HepG2 (cell line): ENCODE measurements around the gene TMEM106B. TPM values are rescaled to one million over a fixed set of nuclear protein-coding genes. Genes with fewer than 3 reads are reported as not detected.

ENCODE experiments used
- ADNP ChIP-seq: sonication (generic); formaldehyde crosslinking; IDR thresholded peaks from 2 replicates; pipeline ENCODE4 v1.4.0; 2020; ENCODE audit warnings: missing genetic modification reagents
- ATF7 ChIP-seq, 2 experiments: fragments of 450-650 bp in 1 of 2; sonication (generic) in 1 of 2; formaldehyde crosslinking in 1 of 2; IDR thresholded peaks; 2 replicates each; pipeline versions ENCODE4 v1.4.0 to v1.6.1; 2016 to 2020; ENCODE audit warnings: antibody characterized with exemption in 1 of 2, mild to moderate bottlenecking in 1 of 2, missing genetic modification reagents in 1 of 2
- EZH2 ChIP-seq: conservative IDR thresholded peaks from 2 replicates; pipeline ENCODE4 v1.6.1; 2012; ENCODE audit warnings: mild to moderate bottlenecking, low read depth, low read length, moderate library complexity
- GATAD2A ChIP-seq: IDR thresholded peaks from 2 replicates; pipeline ENCODE4 v1.6.1; 2016
- HDAC1 ChIP-seq: sonication (generic); formaldehyde crosslinking; IDR thresholded peaks from 2 replicates; pipeline ENCODE4 v1.5.1; 2020; ENCODE audit warnings: mild to moderate bottlenecking, missing genetic modification reagents
- HMGA1 ChIP-seq: sonication (generic); formaldehyde crosslinking; conservative IDR thresholded peaks from 2 replicates; pipeline ENCODE4 v1.4.0; 2020; ENCODE audit warnings: missing genetic modification reagents
- HNF1A ChIP-seq, 2 experiments: sonication (generic) in 1 of 2; formaldehyde crosslinking in 1 of 2; IDR thresholded peaks; 2 replicates each; pipeline versions ENCODE4 v1.4.0 to v1.6.1; 2016 to 2020; ENCODE audit warnings: borderline replicate concordance in 1 of 2, low read depth in 1 of 2, mild to moderate bottlenecking in 1 of 2, missing genetic modification reagents in 1 of 2
- HNRNPK ChIP-seq: fragments of 200-400 bp; formaldehyde crosslinking; IDR thresholded peaks from 2 replicates; pipeline ENCODE4 v1.6.1; 2018; ENCODE audit warnings: low read length, low read depth, moderate library complexity, mild to moderate bottlenecking; ENCODE audit not compliant: poor library complexity, severe bottlenecking
- IRF2 ChIP-seq: IDR thresholded peaks from 2 replicates; pipeline ENCODE4 v1.6.1; 2018; ENCODE audit warnings: missing genetic modification reagents, missing compliant biosample characterization
- MXD1 ChIP-seq: sonication (generic); formaldehyde crosslinking; IDR thresholded peaks from 2 replicates; pipeline ENCODE4 v1.4.0; 2020; ENCODE audit warnings: mild to moderate bottlenecking, missing genetic modification reagents
- PAF1 ChIP-seq: IDR thresholded peaks from 2 replicates; pipeline ENCODE4 v1.6.1; 2016; ENCODE audit warnings: missing genetic modification reagents, missing compliant biosample characterization
- PREB ChIP-seq: sonication (generic); formaldehyde crosslinking; IDR thresholded peaks from 2 replicates; pipeline ENCODE4 v1.4.0; 2020; ENCODE audit warnings: missing genetic modification reagents
- RAD51 ChIP-seq: fragments of 450-650 bp; IDR thresholded peaks from 2 replicates; pipeline ENCODE4 v1.6.1; 2016; ENCODE audit warnings: borderline replicate concordance
- SAP130 ChIP-seq: IDR thresholded peaks from 2 replicates; pipeline ENCODE4 v1.6.1; 2016; ENCODE audit warnings: low read depth
- SKIL ChIP-seq: sonication (generic); formaldehyde crosslinking; IDR thresholded peaks from 2 replicates; pipeline ENCODE4 v1.8.0; 2022; ENCODE audit warnings: missing genetic modification reagents, mild to moderate bottlenecking, moderate library complexity, borderline replicate concordance
- SP140L ChIP-seq: sonication (generic); formaldehyde crosslinking; IDR thresholded peaks from 2 replicates; pipeline ENCODE4 v1.4.0; 2020; ENCODE audit warnings: missing genetic modification reagents, borderline replicate concordance
- TOE1 ChIP-seq: sonication (generic); formaldehyde crosslinking; IDR thresholded peaks from 2 replicates; pipeline ENCODE4 v1.4.0; 2020; ENCODE audit warnings: mild to moderate bottlenecking, missing genetic modification reagents
- ZNF207 ChIP-seq: fragments of 450-650 bp; IDR thresholded peaks from 2 replicates; pipeline ENCODE4 v1.6.1; 2016; ENCODE audit warnings: antibody characterized with exemption, borderline replicate concordance
- ZNF335 ChIP-seq: sonication (generic); formaldehyde crosslinking; IDR thresholded peaks from 2 replicates; pipeline ENCODE4 v1.4.0; 2020; ENCODE audit warnings: missing genetic modification reagents
- ZNF567 ChIP-seq: sonication (generic); formaldehyde crosslinking; IDR thresholded peaks from 2 replicates; pipeline ENCODE4 v1.8.1; 2023; ENCODE audit warnings: mild to moderate bottlenecking, missing genetic modification reagents, borderline replicate concordance
- ZNF570 ChIP-seq: sonication (generic); formaldehyde crosslinking; IDR thresholded peaks from 2 replicates; pipeline ENCODE4 v1.4.0; 2020; ENCODE audit warnings: mild to moderate bottlenecking, missing genetic modification reagents, borderline replicate concordance
- ZNF7 ChIP-seq: IDR thresholded peaks from 2 replicates; pipeline ENCODE4 v1.6.1; 2016; ENCODE audit warnings: missing biosample characterization, missing genetic modification reagents
- ZNF772 ChIP-seq: sonication (generic); formaldehyde crosslinking; IDR thresholded peaks from 2 replicates; pipeline ENCODE4 v1.5.0; 2020; ENCODE audit warnings: mild to moderate bottlenecking, missing genetic modification reagents
- polyA plus RNA-seq, 8 experiments: library from polyadenylated mRNA; depleted of rRNA in 3 of 8; stranded (reverse) in 7 of 8; unstranded in 1 of 8; fragments of >200 nt; fragmentation: Illumina TruSeq in 4 of 8; extraction: Trizol in 4 of 8; gene quantifications; 2 replicates each; pipeline versions ENCODE4 v1.2.1 to v1.2.3, GENCODE V29; 2011 to 2016; ENCODE audit warnings: low read depth in 4 of 8, missing spikeins in 1 of 8, mixed read lengths in 1 of 8; ENCODE audit not compliant: insufficient read depth in 1 of 8
- total RNA-seq, 5 experiments: library from RNA; depleted of rRNA; stranded (reverse); fragments of >200 nt; fragmentation: Illumina TruSeq; extraction: Trizol; gene quantifications; 2 replicates each; pipeline ENCODE4 v1.2.3, GENCODE V29; 2016; ENCODE audit warnings: low read depth in 1 of 5

Gene TMEM106B
- total and polyA plus RNA-seq, 2 of the 13 experiments (the other 11 are each of a cell fraction or from before 2014, with no cell fraction given): 16.8 to 25.1 TPM

GRCh38 chr7:12211054-12211710 lies at the start of gene TMEM106B (continued):
- TF ChIP-seq ATF7 (IDR thresholded peaks at IDR 0.05) (no peak), ATF7 (CRISPR knock-in tag; IDR thresholded peaks at IDR 0.05) (peak; percentile 84), PAF1 (no peak), HNF1A (IDR thresholded peaks at IDR 0.05; ENCODE audit: low read depth) (no peak), HNF1A (CRISPR knock-in tag; IDR thresholded peaks at IDR 0.05; ENCODE audit: borderline replicate concordance) (peak; percentile 77), MXD1 (peak; percentile 96), HNRNPK (peak; percentile 72), EZH2 (no peak), ZNF7 (CRISPR knock-in tag) (peak; percentile 37; the same call in 1 of the 2 replicates), ZNF207 (no peak), SKIL (CRISPR knock-in tag) (peak; percentile 79), ADNP (CRISPR knock-in tag) (no peak), IRF2 (CRISPR knock-in tag) (peak; percentile 61), RAD51 (no peak), ZNF570 (peak; percentile 98), ZNF335 (no peak; the same call in 1 of the 2 replicates), TOE1 (CRISPR knock-in tag) (peak; percentile 96; the same call in 1 of the 2 replicates), ZNF772 (peak; percentile 98), PREB (peak; percentile 49; the same call in 1 of the 2 replicates), SAP130 (CRISPR knock-in tag) (peak; percentile 76), HMGA1 (CRISPR knock-in tag) (no peak), SP140L (CRISPR knock-in tag) (no peak; the same call in 1 of the 2 replicates), HDAC1 (CRISPR knock-in tag) (peak; percentile 95), ZNF567 (CRISPR knock-in tag) (0 out of 2 replicates have a peak, but pooled peaks have one; percentile 58), GATAD2A (CRISPR knock-in tag) (peak; percentile 33; the same call in 1 of the 2 replicates)
